Measurements from ENCODE around the gene PHACTR1. TPM values are rescaled to one million over a fixed set of nuclear protein-coding genes. Genes with fewer than 3 reads are reported as not detected.

The PHACTR1 gene
- total RNA-seq, 1 experiment from 2014 or later, result 0.21 TPM

DNA sequence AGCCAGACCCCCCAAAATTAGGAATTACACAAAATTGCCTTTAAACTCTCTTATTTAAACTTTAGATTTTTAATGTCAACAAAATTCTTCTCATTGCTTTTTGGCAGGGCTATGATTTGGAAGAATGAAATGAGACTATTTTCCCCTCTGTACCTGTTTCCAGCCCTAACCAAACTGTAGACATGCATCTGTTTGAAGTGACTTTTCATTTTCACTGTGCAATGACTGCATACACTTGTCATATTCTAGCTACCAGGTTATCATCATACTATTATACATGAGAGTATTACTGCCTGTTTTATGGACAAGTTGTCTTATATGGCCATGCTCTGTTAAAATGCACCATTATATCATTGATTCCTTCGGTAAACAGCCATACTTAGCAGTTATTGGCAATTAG, 316.6 kb downstream of the PHACTR1 start:
- CTCF ChIA-PET, result no interaction called here
- TF ChIP-seq, protein P1, sequence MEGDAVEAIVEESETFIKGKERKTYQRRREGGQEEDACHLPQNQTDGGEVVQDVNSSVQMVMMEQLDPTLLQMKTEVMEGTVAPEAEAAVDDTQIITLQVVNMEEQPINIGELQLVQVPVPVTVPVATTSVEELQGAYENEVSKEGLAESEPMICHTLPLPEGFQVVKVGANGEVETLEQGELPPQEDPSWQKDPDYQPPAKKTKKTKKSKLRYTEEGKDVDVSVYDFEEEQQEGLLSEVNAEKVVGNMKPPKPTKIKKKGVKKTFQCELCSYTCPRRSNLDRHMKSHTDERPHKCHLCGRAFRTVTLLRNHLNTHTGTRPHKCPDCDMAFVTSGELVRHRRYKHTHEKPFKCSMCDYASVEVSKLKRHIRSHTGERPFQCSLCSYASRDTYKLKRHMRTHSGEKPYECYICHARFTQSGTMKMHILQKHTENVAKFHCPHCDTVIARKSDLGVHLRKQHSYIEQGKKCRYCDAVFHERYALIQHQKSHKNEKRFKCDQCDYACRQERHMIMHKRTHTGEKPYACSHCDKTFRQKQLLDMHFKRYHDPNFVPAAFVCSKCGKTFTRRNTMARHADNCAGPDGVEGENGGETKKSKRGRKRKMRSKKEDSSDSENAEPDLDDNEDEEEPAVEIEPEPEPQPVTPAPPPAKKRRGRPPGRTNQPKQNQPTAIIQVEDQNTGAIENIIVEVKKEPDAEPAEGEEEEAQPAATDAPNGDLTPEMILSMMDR (IDR thresholded peaks at IDR 0.05; ENCODE audit: unreplicated experiment), result no peak
- no peaks in the 10 kb centered on the region for H3K36me3 Mint-ChIP-seq (ENCODE audit: insufficient read depth, unreplicated experiment)
- no peak for DNase-seq
- no peak overlapping the region for H3K27ac Mint-ChIP-seq (ENCODE audit: unreplicated experiment)
- H3K27me3 Mint-ChIP-seq (ENCODE audit: unreplicated experiment), result peaks cover 31% of the 10 kb centered on the region
- H3K9me3 Mint-ChIP-seq (ENCODE audit: low read depth, unreplicated experiment), result no peaks in the 10 kb centered on the region
- no peak overlapping the region for H3K4me3 Mint-ChIP-seq (ENCODE audit: low read depth, unreplicated experiment)
- intact Hi-C loops (cut with micrococcal nuclease; ENCODE audit: unreplicated experiment), result no loop called here
- H3K4me1 Mint-ChIP-seq (ENCODE audit: low read depth, unreplicated experiment), result no peaks in the 10 kb centered on the region
- BruUV-seq (replicated peaks), result no TSS peak

DNA sequence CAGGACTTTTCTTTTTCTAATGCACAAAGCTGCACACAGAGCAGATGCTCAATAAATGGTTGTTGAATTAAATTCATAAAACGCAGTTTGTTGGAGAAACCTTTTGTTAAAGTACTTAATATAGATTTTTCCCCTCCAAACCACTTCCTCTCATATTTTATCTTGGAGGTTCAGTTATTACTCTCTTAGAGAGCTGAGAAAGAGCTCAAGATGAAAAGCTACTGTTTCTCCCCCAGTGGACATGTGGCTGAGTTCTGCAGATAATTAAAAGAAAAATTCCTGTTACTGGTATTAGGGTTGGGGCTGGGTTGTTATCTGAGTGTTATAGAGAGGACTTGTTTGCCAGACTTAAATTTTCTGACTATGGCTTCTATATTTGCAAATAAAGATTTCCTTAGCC, 317.7 kb downstream of the PHACTR1 start:
- Mint-ChIP-seq H3K27ac (ENCODE audit: unreplicated experiment) (no peak overlapping the region), H3K4me3 (ENCODE audit: low read depth, unreplicated experiment) (no peak overlapping the region), H3K4me1 (ENCODE audit: low read depth, unreplicated experiment) (no peaks in the 10 kb centered on the region), H3K36me3 (ENCODE audit: insufficient read depth, unreplicated experiment) (no peaks in the 10 kb centered on the region), H3K27me3 (ENCODE audit: unreplicated experiment) (peaks cover 19% of the 10 kb centered on the region), H3K9me3 (ENCODE audit: low read depth, unreplicated experiment) (no peaks in the 10 kb centered on the region)
- intact Hi-C loops (cut with micrococcal nuclease; ENCODE audit: unreplicated experiment), result no loop called here
- CTCF ChIA-PET, result no interaction called here
- TF ChIP-seq, protein P1 (IDR thresholded peaks at IDR 0.05; ENCODE audit: unreplicated experiment), result no peak
- DNase-seq, result no peak
- BruUV-seq (replicated peaks), result no TSS peak

DNA sequence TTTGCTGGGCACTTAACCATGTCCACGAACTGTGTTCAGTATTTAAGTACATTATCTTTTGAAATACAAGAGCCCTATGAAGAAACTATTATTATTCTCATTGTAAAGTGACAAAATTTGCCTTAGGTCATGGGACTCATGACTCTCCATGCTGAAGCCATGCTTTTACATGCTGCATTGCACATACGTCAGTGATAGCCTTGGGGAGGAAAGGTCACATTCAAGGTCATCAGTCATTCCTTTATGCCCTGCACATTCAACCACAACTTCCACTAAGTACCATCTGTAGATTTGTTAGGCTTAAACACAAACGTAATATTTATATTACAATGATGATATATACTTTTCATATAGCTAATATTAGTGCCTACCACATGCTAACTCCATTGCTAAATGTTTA, 319.0 kb downstream of the PHACTR1 start:
- H3K27me3 Mint-ChIP-seq (ENCODE audit: unreplicated experiment), result peaks cover 15% of the 10 kb centered on the region
- H3K4me3 Mint-ChIP-seq (ENCODE audit: low read depth, unreplicated experiment), result no peak overlapping the region
- BruUV-seq (replicated peaks), result no TSS peak
- H3K27ac Mint-ChIP-seq (ENCODE audit: unreplicated experiment), result no peak overlapping the region
- no peak for DNase-seq
- TF ChIP-seq, protein P1 (IDR thresholded peaks at IDR 0.05; ENCODE audit: unreplicated experiment), result no peak
- H3K4me1 Mint-ChIP-seq (ENCODE audit: low read depth, unreplicated experiment), result no peaks in the 10 kb centered on the region
- H3K36me3 Mint-ChIP-seq (ENCODE audit: insufficient read depth, unreplicated experiment), result no peaks in the 10 kb centered on the region
- no peaks in the 10 kb centered on the region for H3K9me3 Mint-ChIP-seq (ENCODE audit: low read depth, unreplicated experiment)
- CTCF ChIA-PET, result no interaction called here
- intact Hi-C loops (cut with micrococcal nuclease; ENCODE audit: unreplicated experiment), result no loop called here

DNA sequence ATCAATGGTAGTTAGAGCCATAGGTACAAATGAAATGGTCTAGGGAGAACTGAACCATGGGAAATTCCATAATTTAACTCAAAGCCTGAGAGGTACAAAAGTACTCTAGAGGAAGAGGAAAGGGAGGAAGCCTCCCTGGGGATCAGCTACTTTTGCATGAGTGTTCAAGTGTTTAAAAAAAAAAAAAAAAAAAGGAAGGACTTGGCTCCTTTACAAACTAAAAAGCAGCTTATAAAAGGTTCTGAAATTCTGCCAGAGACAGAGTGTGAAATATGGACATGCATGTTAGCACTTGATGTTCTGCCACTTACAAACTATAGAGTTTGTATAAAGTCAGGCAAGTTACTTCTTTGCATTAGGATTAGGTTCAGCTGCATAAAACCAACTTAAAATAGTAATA, 321.7 kb downstream of the PHACTR1 start:
- DNase-seq, result no peak
- Mint-ChIP-seq H3K36me3 (ENCODE audit: insufficient read depth, unreplicated experiment) (no peaks in the 10 kb centered on the region), H3K4me3 (ENCODE audit: low read depth, unreplicated experiment) (no peak overlapping the region), H3K27ac (ENCODE audit: unreplicated experiment) (no peak overlapping the region), H3K9me3 (ENCODE audit: low read depth, unreplicated experiment) (no peaks in the 10 kb centered on the region), H3K27me3 (ENCODE audit: unreplicated experiment) (peaks cover 15% of the 10 kb centered on the region), H3K4me1 (ENCODE audit: low read depth, unreplicated experiment) (no peaks in the 10 kb centered on the region)
- TF ChIP-seq, protein P1 (IDR thresholded peaks at IDR 0.05; ENCODE audit: unreplicated experiment), result no peak
- CTCF ChIA-PET, result no interaction called here
- intact Hi-C loops (cut with micrococcal nuclease; ENCODE audit: unreplicated experiment), result no loop called here
- BruUV-seq (replicated peaks), result no TSS peak

All from Calu3 (cell line).